Large intestine (tissue), 3 donors: ENCODE measurements around the gene SHANK3. TPM values are rescaled to one million over a fixed set of nuclear protein-coding genes. Genes with fewer than 3 reads are reported as not detected.

Experiments used
- DNase-seq, 2 donors: peaks; one replicate each; pipeline versions ENCODE4 v3.0.0 to v3.0.0-alpha.2; 2013
- H3K27ac ChIP-seq: one replicate; pipeline ENCODE4 v1.5.1; 2013; ENCODE audit warnings: low read length
- H3K27me3 ChIP-seq: 2 replicates; pipeline ENCODE4 v1.6.1; 2013; ENCODE audit warnings: low read length; ENCODE audit not compliant: control insufficient read depth, insufficient read depth
- H3K36me3 ChIP-seq: 2 replicates; pipeline ENCODE4 v1.6.1; 2013; ENCODE audit warnings: low read length; ENCODE audit not compliant: control insufficient read depth, insufficient read depth
- H3K4me1 ChIP-seq: one replicate; pipeline ENCODE4 v1.6.1; 2013; ENCODE audit warnings: low read length; ENCODE audit not compliant: control insufficient read depth, insufficient read depth
- H3K4me3 ChIP-seq: one replicate; pipeline ENCODE4 v1.5.1; 2013; ENCODE audit warnings: low read length
- H3K9me3 ChIP-seq: one replicate; pipeline ENCODE4 v1.6.1; 2013; ENCODE audit warnings: mild to moderate bottlenecking, low read depth, low read length, moderate library complexity; ENCODE audit not compliant: control insufficient read depth
- WGBS: methylation state at CpG from one replicate; pipeline ENCODE4 v1.1.5; 2013; ENCODE audit warnings: low lambda C conversion rate; ENCODE audit not compliant: insufficient coverage; 5-methylcytosine and 5-hydroxymethylcytosine counted together
- polyA plus RNA-seq: library from polyadenylated mRNA; unstranded; fragments of 120-200 nt; gene quantifications from one replicate; pipeline ENCODE4 v1.2.1, GENCODE V29; 2013

SHANK3 gene
- polyA plus RNA-seq, 1 donor, result 16.7 TPM

DNA sequence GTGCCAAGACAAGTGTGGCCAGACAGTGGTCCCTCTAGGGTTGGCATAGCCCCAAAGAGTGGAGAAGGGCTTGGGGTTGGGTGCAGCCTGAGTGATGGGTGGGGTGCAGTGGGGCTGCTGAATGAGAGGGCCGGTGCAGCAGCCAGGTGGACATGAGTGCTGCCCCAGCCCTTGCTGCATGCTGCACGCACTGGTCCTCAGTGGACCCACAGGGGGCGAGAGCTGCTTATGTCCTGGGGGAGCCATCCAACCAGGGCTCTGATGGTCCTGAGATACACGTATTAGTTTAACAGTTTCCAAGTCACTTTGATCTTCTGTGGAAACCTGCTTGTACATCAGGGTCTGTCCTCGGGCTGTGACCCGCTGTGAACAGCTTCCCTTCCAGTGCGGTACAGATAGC lies 41.5 kb downstream of the SHANK3 start:
- Histone ChIP-seq H3K27me3 (peaks cover 3% of the 10 kb centered on the region), H3K27ac (no peak overlapping the region), H3K9me3 (peaks cover 4% of the 10 kb centered on the region), H3K4me1 (no peaks in the 10 kb centered on the region), H3K4me3 (no peak overlapping the region), H3K36me3 (peaks cover 41% of the 10 kb centered on the region)
- WGBS, result no CpG with 5 or more reads among the region's 7 CpGs
- DNase-seq, result no peak

DNA sequence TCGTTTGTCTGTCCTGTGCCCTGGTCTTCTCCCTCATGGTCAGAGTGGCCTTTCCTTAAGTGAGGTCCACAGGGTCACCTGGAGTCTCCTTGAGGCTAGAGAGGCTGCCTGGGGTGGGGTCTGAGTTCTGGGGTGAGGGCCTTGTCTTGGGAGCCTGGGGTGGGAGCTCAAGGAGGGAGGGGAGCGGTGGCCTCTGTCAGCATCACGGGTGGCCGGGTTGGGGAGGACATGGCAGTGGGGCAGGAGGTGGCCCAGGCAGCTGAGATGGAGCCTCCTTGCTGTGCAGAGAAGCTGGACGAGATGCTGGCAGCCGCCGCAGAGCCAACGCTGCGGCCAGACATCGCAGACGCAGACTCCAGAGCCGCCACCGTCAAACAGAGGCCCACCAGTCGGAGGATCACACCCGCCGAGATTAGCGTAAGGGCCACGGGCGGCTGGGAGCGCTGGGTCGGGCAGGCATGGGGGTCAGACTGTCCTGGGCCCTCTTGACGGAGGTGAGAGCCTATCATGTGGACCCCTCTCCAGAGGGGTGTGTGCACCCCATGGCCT lies 42.1 kb downstream of the SHANK3 start:
- Histone ChIP-seq H3K9me3 (peaks cover 4% of the 10 kb centered on the region), H3K27ac (no peak overlapping the region), H3K36me3 (peaks cover 36% of the 10 kb centered on the region), H3K27me3 (peaks cover 9% of the 10 kb centered on the region), H3K4me1 (no peaks in the 10 kb centered on the region), H3K4me3 (no peak overlapping the region)
- no CpG with 5 or more reads among the region's 22 CpGs for WGBS
- DNase-seq, result no peak

- H3K27me3 ChIP-seq, result peaks cover 12% of the 10 kb centered on the region
- no CpG with 5 or more reads among the region's 9 CpGs for WGBS
- H3K36me3 ChIP-seq, result peaks cover 32% of the 10 kb centered on the region
- H3K4me1 ChIP-seq, result no peaks in the 10 kb centered on the region
- H3K4me3 ChIP-seq, result no peak overlapping the region
- no peak for DNase-seq
- no peak overlapping the region for H3K27ac ChIP-seq
- H3K9me3 ChIP-seq, result peaks cover 4% of the 10 kb centered on the region
Observed at GRCh38 chr22:50715250-50715649, 42.6 kb downstream of the SHANK3 start.

GRCh38 chr22:50715776-50716175 lies 43.2 kb downstream of the SHANK3 start:
- Histone ChIP-seq H3K9me3 (peaks cover 4% of the 10 kb centered on the region), H3K4me1 (no peaks in the 10 kb centered on the region), H3K36me3 (peaks cover 31% of the 10 kb centered on the region), H3K27ac (no peak overlapping the region), H3K27me3 (peaks cover 12% of the 10 kb centered on the region), H3K4me3 (no peak overlapping the region)
- no peak for DNase-seq
- WGBS, result no CpG with 5 or more reads among the region's 7 CpGs

- peaks cover 29% of the 10 kb centered on the region for H3K36me3 ChIP-seq
- no peaks in the 10 kb centered on the region for H3K4me1 ChIP-seq
- H3K9me3 ChIP-seq, result no peaks in the 10 kb centered on the region
- H3K27ac ChIP-seq, result no peak overlapping the region
- H3K27me3 ChIP-seq, result peaks cover 18% of the 10 kb centered on the region
- DNase-seq, result no peak
- 91% methylated on average over 5 of the region's 13 CpGs for WGBS
- no peak overlapping the region for H3K4me3 ChIP-seq
Observed at GRCh38 chr22:50716290-50717024, 43.8 kb downstream of the SHANK3 start.

GRCh38 chr22:50717709-50718351 lies 45.2 kb downstream of the SHANK3 start:
- no CpG with 5 or more reads among the region's 10 CpGs for WGBS
- Histone ChIP-seq H3K27ac (no peak overlapping the region), H3K9me3 (peaks cover 5% of the 10 kb centered on the region), H3K4me1 (no peaks in the 10 kb centered on the region), H3K27me3 (peaks cover 18% of the 10 kb centered on the region), H3K4me3 (no peak overlapping the region), H3K36me3 (peaks cover 34% of the 10 kb centered on the region)
- no peak for DNase-seq

DNA sequence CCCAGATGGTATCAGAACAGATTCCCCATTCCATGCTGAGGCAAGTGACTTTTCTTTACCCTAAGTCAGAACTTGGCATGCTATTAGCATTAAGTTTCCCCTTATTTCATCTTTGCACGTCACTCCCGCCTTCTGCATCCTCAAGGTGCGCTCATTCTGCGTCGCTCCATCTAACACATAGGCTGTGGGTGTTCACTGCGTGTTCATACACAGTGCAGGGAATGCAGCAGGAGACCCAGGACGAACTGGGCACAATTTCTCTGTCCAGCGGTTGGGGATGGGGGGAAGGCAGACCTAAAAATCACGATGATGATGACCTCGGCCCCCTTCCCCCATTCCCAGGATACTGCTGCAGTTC lies 45.7 kb downstream of the SHANK3 start:
- Histone ChIP-seq H3K27ac (no peak overlapping the region), H3K9me3 (peaks cover 5% of the 10 kb centered on the region), H3K4me3 (no peak overlapping the region), H3K4me1 (no peaks in the 10 kb centered on the region), H3K36me3 (peaks cover 36% of the 10 kb centered on the region), H3K27me3 (peaks cover 18% of the 10 kb centered on the region)
- 100% methylated on average over 1 of the region's 10 CpGs for WGBS
- no peak for DNase-seq

DNA sequence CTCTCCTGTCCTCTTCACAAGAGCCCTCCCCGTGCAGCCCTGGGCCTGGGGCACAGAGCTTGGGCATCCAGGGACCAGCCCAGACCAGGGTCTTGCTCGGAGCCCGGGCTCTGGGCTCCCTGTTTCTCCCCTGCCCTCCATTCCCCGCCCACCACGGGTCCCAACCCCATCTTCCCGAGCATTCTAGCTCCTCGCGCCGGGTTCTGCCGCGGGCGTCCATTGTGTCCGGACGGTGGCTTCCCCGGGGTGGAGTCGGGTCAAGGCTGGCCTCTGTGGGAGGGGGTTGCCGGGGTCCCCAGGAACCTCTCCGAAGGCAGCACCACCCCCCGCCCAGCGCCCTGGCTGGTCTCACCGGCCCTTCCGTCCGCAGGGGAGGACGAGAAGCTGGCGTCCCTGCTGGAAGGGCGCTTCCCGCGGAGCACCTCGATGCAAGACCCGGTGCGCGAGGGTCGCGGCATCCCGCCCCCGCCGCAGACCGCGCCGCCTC lies 47.2 kb downstream of the SHANK3 start:
- Histone ChIP-seq H3K4me3 (no peak overlapping the region), H3K27me3 (peaks cover 18% of the 10 kb centered on the region), H3K9me3 (peaks cover 5% of the 10 kb centered on the region), H3K4me1 (no peaks in the 10 kb centered on the region), H3K36me3 (peaks cover 45% of the 10 kb centered on the region), H3K27ac (no peak overlapping the region)
- no CpG with 5 or more reads among the region's 40 CpGs for WGBS
- DNase-seq, result no peak

- Histone ChIP-seq H3K9me3 (peaks cover 5% of the 10 kb centered on the region), H3K4me3 (no peak overlapping the region), H3K27me3 (peaks cover 18% of the 10 kb centered on the region), H3K27ac (no peak overlapping the region), H3K36me3 (peaks cover 47% of the 10 kb centered on the region), H3K4me1 (no peaks in the 10 kb centered on the region)
- no peak for DNase-seq
- WGBS, result no CpG with 5 or more reads among the region's 132 CpGs
Observed at GRCh38 chr22:50720301-50721256, 48.0 kb downstream of the SHANK3 start.
